Nephron (organoid): Measurements from ENCODE around the gene RECK.

Experiments
- H3K27ac Mint-ChIP-seq, 3 experiments: 2 replicates each; pipeline ENCODE4 v1.8.0; 2020; ENCODE audit warnings: mixed read lengths in 3 of 3, mild to moderate bottlenecking in 2 of 3, moderate library complexity in 1 of 3
- H3K27me3 Mint-ChIP-seq: 2 replicates; pipeline ENCODE4 v1.8.0; 2021; ENCODE audit warnings: low read depth, mild to moderate bottlenecking, moderate library complexity, mixed read lengths
- H3K36me3 Mint-ChIP-seq: 2 replicates; pipeline ENCODE4 v1.8.0; 2020; ENCODE audit warnings: low read depth, mixed read lengths
- H3K4me1 Mint-ChIP-seq: 2 replicates; pipeline ENCODE4 v1.8.0; 2020; ENCODE audit warnings: mixed read lengths
- H3K4me3 Mint-ChIP-seq, 3 experiments: 2 replicates each; pipeline ENCODE4 v1.8.0; 2020; ENCODE audit warnings: mild to moderate bottlenecking in 3 of 3, mixed read lengths in 3 of 3, moderate library complexity in 2 of 3
- H3K9me3 Mint-ChIP-seq: 2 replicates; pipeline ENCODE4 v1.8.0; 2020; ENCODE audit warnings: mixed read lengths
- CTCF ChIP-seq, 3 experiments: fragments of 200-600 bp; sonication (generic); IDR thresholded peaks; one replicate each; pipeline ENCODE4 v1.5.0; 2021; ENCODE audit warnings: antibody characterized with exemption in 3 of 3; ENCODE audit not compliant: unreplicated experiment in 3 of 3

The RECK gene

GRCh38 chr9:36138496-36138895, 101.8 kb downstream of the RECK start:
- Mint-ChIP-seq H3K4me3 (peak overlapping the region; percentile 95 to 96 (median 96)), H3K9me3 (no peaks in the 10 kb centered on the region), H3K36me3 (no peaks in the 10 kb centered on the region), H3K4me1 (peaks cover 64% of the 10 kb centered on the region), H3K27ac (peak overlapping the region in 1 of 3 experiments; percentile 88), H3K27me3 (peaks cover 42% of the 10 kb centered on the region)
- TF ChIP-seq CTCF (IDR thresholded peaks at IDR 0.05; ENCODE audit: unreplicated experiment in 3 of 3): no peak

GRCh38 chr9:36138901-36139300, 102.2 kb downstream of the RECK start:
- Mint-ChIP-seq H3K4me3 (peak overlapping the region; percentile 8 to 96 (median 95)), H3K27me3 (peaks cover 38% of the 10 kb centered on the region), H3K4me1 (peaks cover 68% of the 10 kb centered on the region), H3K27ac (peak overlapping the region in 2 of 3 experiments; percentile 8 to 88), H3K36me3 (no peaks in the 10 kb centered on the region), H3K9me3 (no peaks in the 10 kb centered on the region)
- TF ChIP-seq CTCF (IDR thresholded peaks at IDR 0.05; ENCODE audit: unreplicated experiment in 3 of 3): no peak

- Mint-ChIP-seq H3K4me1 (peaks cover 77% of the 10 kb centered on the region), H3K27me3 (peaks cover 25% of the 10 kb centered on the region), H3K9me3 (peaks cover 2% of the 10 kb centered on the region), H3K27ac (peak overlapping the region; percentile 10 to 93 (median 88)), H3K36me3 (peaks cover 13% of the 10 kb centered on the region), H3K4me3 (peak overlapping the region in 2 of 3 experiments; percentile 63 to 95)
- TF ChIP-seq CTCF (IDR thresholded peaks at IDR 0.05; ENCODE audit: unreplicated experiment in 3 of 3): no peak
Measured at GRCh38 chr9:36140086-36141084, 103.7 kb downstream of the RECK start.

- Mint-ChIP-seq H3K4me3 (peak overlapping the region in 1 of 3 experiments; percentile 58), H3K27ac (peak overlapping the region in 2 of 3 experiments; percentile 88 to 93), H3K9me3 (peaks cover 6% of the 10 kb centered on the region), H3K36me3 (peaks cover 22% of the 10 kb centered on the region), H3K4me1 (peaks cover 85% of the 10 kb centered on the region), H3K27me3 (peaks cover 17% of the 10 kb centered on the region)
- TF ChIP-seq CTCF (IDR thresholded peaks at IDR 0.05; ENCODE audit: unreplicated experiment in 3 of 3): peak in 2 of 3 experiments; percentile 38 to 39
Measured at GRCh38 chr9:36141288-36141687, 104.6 kb downstream of the RECK start.

GRCh38 chr9:36141761-36142160, 105.0 kb downstream of the RECK start:
- peaks cover 24% of the 10 kb centered on the region for H3K36me3 Mint-ChIP-seq
- H3K4me1 Mint-ChIP-seq: peaks cover 87% of the 10 kb centered on the region
- H3K27ac Mint-ChIP-seq: peak overlapping the region; percentile 84 to 93 (median 88)
- peaks cover 8% of the 10 kb centered on the region for H3K9me3 Mint-ChIP-seq
- H3K4me3 Mint-ChIP-seq: peak overlapping the region in 2 of 3 experiments; percentile 57 to 68
- TF ChIP-seq CTCF (IDR thresholded peaks at IDR 0.05; ENCODE audit: unreplicated experiment in 3 of 3): no peak
- peaks cover 17% of the 10 kb centered on the region for H3K27me3 Mint-ChIP-seq
